PC-3 (cell line): ENCODE results near the gene NTNG1.
"Not testable (repeated sequence)": the region's sequence is repeated elsewhere in the genome, so short reads cannot be mapped to it uniquely, and the experiment has no call there.

ENCODE experiments used
- EZH2phosphoT487 ChIP-seq: fragments of 300-600 bp; sonication (generic); IDR thresholded peaks from 2 replicates; pipeline ENCODE4 v1.6.1; 2018; ENCODE audit warnings: mild to moderate bottlenecking, antibody characterized with exemption, low read length, borderline replicate concordance
- TF ChIP-seq, protein P1 (sequence below): fragments of 300-600 bp; sonication (generic); conservative IDR thresholded peaks from 2 replicates; pipeline ENCODE4 v1.5.1; 2017; ENCODE audit warnings: antibody characterized with exemption, low read depth, mild to moderate bottlenecking, low read length

DNA sequence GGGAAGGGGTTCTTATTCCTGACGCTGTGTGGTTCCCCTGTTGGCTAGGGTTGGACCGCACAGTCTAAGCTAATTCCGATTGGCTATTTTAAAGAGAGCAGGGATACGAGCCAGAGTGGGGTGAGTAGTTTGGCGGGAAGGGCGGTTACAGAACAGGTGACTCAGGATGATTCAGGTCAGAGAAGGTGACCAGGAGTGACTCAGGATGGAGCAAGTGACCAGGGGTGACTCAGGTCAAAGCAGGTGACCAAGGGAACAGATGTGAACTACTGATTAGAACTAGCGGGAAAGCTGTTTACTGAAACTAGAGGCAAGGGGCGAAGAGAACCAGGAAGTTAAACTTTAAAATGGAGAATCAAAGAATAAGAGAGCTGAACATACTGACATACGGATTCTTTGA is 24.1 kb downstream of the NTNG1 start:
- TF ChIP-seq, protein P1, sequence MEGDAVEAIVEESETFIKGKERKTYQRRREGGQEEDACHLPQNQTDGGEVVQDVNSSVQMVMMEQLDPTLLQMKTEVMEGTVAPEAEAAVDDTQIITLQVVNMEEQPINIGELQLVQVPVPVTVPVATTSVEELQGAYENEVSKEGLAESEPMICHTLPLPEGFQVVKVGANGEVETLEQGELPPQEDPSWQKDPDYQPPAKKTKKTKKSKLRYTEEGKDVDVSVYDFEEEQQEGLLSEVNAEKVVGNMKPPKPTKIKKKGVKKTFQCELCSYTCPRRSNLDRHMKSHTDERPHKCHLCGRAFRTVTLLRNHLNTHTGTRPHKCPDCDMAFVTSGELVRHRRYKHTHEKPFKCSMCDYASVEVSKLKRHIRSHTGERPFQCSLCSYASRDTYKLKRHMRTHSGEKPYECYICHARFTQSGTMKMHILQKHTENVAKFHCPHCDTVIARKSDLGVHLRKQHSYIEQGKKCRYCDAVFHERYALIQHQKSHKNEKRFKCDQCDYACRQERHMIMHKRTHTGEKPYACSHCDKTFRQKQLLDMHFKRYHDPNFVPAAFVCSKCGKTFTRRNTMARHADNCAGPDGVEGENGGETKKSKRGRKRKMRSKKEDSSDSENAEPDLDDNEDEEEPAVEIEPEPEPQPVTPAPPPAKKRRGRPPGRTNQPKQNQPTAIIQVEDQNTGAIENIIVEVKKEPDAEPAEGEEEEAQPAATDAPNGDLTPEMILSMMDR: not testable (repeated sequence)
- TF ChIP-seq EZH2phosphoT487: not testable (repeated sequence)
